Uterus (tissue), 2 donors: ENCODE data around the gene RNF17.

Source experiments
- CTCF ChIP-seq, 4 experiments: fragments of 200-600 bp in 2 of 4; fragments of 450-650 bp in 2 of 4; sonication (generic) in 2 of 4; IDR thresholded peaks; one replicate each; pipeline ENCODE4 v1.5.1; 2016 to 2019; ENCODE audit warnings: antibody characterized with exemption in 4 of 4, mild to moderate bottlenecking in 2 of 4, moderate library complexity in 1 of 4
- POLR2A ChIP-seq, 2 donors: fragments of 450-650 bp; IDR thresholded peaks; one replicate each; pipeline ENCODE4 v1.6.1; 2016; ENCODE audit warnings: antibody characterized with exemption in 2 of 2, mild to moderate bottlenecking in 1 of 2, moderate library complexity in 1 of 2

- no peak for TF ChIP-seq CTCF (IDR thresholded peaks at IDR 0.05)
- no peak for TF ChIP-seq POLR2A (IDR thresholded peaks at IDR 0.05)
These were observed 20.4 kb downstream of the RNF17 start for GRCh38 chr13:24784319-24784718.
